ENCODE measurements around the gene DCDC2B.

Gene DCDC2B

GRCh38 chr1:32187850-32188249, 21.0 kb upstream of the DCDC2B start:
- Histone ChIP-seq H3K79me2 (ENCODE audit: low read length) (peaks cover 51% of the 10 kb centered on the region), H3K4me1 (ENCODE audit: low read length) (no peaks in the 10 kb centered on the region), H3K36me3 (replicated peaks; ENCODE audit: insufficient read depth, low read length) (peaks cover 36% of the 10 kb centered on the region), H4K20me1 (ENCODE audit: insufficient read depth, low read length) (no peaks in the 10 kb centered on the region), H3K4me2 (ENCODE audit: low read depth, low read length) (no peak overlapping the region), H3K27ac (ENCODE audit: low read length) (no peak overlapping the region), H3K27me3 (replicated peaks; ENCODE audit: insufficient read depth, low read length) (no peaks in the 10 kb centered on the region), H3K9me3 (replicated peaks; ENCODE audit: insufficient read depth, low read length) (no peaks in the 10 kb centered on the region), H3F3A (ENCODE audit: insufficient read depth, low read length) (no peaks in the 10 kb centered on the region), H3K4me3 (ENCODE audit: low read length) (no peak overlapping the region), H3K9me2 (replicated peaks; ENCODE audit: insufficient read depth, low read length) (no peaks in the 10 kb centered on the region), H2AFZ (ENCODE audit: low read length) (no peak overlapping the region), H3K9ac (ENCODE audit: low read length) (no peak overlapping the region)
- DNase-seq, result no peak
- TF ChIP-seq EZH2phosphoT487 (IDR thresholded peaks at IDR 0.05; ENCODE audit: low read length) (no peak), EZH2 (optimal IDR thresholded peaks at IDR 0.05; ENCODE audit: low read depth, low read length) (no peak), CTCF (IDR thresholded peaks at IDR 0.05; ENCODE audit: low read length) (no peak)

DNA sequence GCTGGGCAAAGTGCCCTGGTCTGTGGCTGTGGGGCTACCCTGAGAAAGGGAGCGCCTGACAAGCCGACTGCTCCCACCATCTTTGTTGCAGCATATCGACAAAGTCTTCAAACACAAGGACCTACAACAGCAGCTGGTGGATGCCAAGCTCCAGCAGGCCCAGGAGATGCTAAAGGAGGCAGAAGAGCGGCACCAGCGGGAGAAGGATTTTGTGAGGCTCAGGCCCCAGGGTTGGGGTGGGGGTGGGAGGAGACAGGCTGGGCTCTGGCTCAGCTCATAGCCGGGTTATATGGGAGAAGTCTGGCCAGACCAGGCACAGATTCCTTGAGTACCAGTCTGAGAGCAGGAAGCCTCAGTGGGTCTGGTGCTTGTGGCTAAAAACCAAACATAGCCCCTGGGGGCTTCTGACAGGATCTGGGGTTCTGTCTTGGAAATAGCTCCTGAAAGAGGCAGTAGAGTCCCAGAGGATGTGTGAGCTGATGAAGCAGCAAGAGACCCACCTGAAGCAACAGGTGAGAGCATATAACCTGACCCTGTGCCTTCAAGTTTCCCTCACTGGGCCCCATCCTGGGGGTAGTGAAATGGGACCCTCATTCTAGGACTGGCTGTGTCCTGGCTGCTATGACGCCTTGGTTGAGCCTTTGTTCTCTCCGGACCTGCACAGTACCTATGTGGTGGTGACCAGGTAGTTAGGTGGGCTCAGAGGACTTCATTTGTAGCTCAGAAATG, 16.5 kb upstream of the DCDC2B start:
- H3K9me3 ChIP-seq (replicated peaks; ENCODE audit: insufficient read depth, low read length), result no peaks in the 10 kb centered on the region
- H3K36me3 ChIP-seq (replicated peaks; ENCODE audit: insufficient read depth, low read length), result peaks cover 31% of the 10 kb centered on the region

GRCh38 chr1:32194984-32195383, 13.9 kb upstream of the DCDC2B start:
- peaks cover 34% of the 10 kb centered on the region for H3K4me1 ChIP-seq (ENCODE audit: low read length)
- H3F3A ChIP-seq (ENCODE audit: insufficient read depth, low read length), result peaks cover 19% of the 10 kb centered on the region
- TF ChIP-seq EZH2phosphoT487 (IDR thresholded peaks at IDR 0.05; ENCODE audit: low read length) (no peak), CTCF (IDR thresholded peaks at IDR 0.05; ENCODE audit: low read length) (no peak), EZH2 (optimal IDR thresholded peaks at IDR 0.05; ENCODE audit: low read depth, low read length) (no peak)
- no peak overlapping the region for H3K4me2 ChIP-seq (ENCODE audit: low read depth, low read length)
- no peak for DNase-seq
- H2AFZ ChIP-seq (ENCODE audit: low read length), result no peak overlapping the region
- H3K27ac ChIP-seq (ENCODE audit: low read length), result no peak overlapping the region
- peaks cover 21% of the 10 kb centered on the region for H4K20me1 ChIP-seq (ENCODE audit: insufficient read depth, low read length)
- H3K9me3 ChIP-seq (replicated peaks; ENCODE audit: insufficient read depth, low read length), result no peaks in the 10 kb centered on the region
- H3K27me3 ChIP-seq (replicated peaks; ENCODE audit: insufficient read depth, low read length), result 0 out of 2 replicates have a peak, but pooled peaks cover under 1% of the 10 kb centered on the region
- H3K36me3 ChIP-seq (replicated peaks; ENCODE audit: insufficient read depth, low read length), result peaks cover 22% of the 10 kb centered on the region
- no peak overlapping the region for H3K4me3 ChIP-seq (ENCODE audit: low read length)
- H3K9me2 ChIP-seq (replicated peaks; ENCODE audit: insufficient read depth, low read length), result no peaks in the 10 kb centered on the region
- H3K79me2 ChIP-seq (ENCODE audit: low read length), result peaks cover 8% of the 10 kb centered on the region; the same call in 1 of the 2 replicates
- no peak overlapping the region for H3K9ac ChIP-seq (ENCODE audit: low read length)

More for the DNA sequence above, 16.5 kb upstream of the DCDC2B start:
- Histone ChIP-seq H3K4me1 (ENCODE audit: low read length) (peaks cover 30% of the 10 kb centered on the region), H3K9me2 (replicated peaks; ENCODE audit: insufficient read depth, low read length) (no peaks in the 10 kb centered on the region), H3K27ac (ENCODE audit: low read length) (no peak overlapping the region), H3K9ac (ENCODE audit: low read length) (no peak overlapping the region), H2AFZ (ENCODE audit: low read length) (no peak overlapping the region), H3K79me2 (ENCODE audit: low read length) (peaks cover 14% of the 10 kb centered on the region), H3K27me3 (replicated peaks; ENCODE audit: insufficient read depth, low read length) (no peaks in the 10 kb centered on the region), H3F3A (ENCODE audit: insufficient read depth, low read length) (peaks cover 15% of the 10 kb centered on the region; the same call in 1 of the 2 replicates), H3K4me3 (ENCODE audit: low read length) (no peak overlapping the region), H3K4me2 (ENCODE audit: low read depth, low read length) (no peak overlapping the region), H4K20me1 (ENCODE audit: insufficient read depth, low read length) (peaks cover 17% of the 10 kb centered on the region)
- TF ChIP-seq EZH2phosphoT487 (IDR thresholded peaks at IDR 0.05; ENCODE audit: low read length) (no peak), EZH2 (optimal IDR thresholded peaks at IDR 0.05; ENCODE audit: low read depth, low read length) (no peak), CTCF (IDR thresholded peaks at IDR 0.05; ENCODE audit: low read length) (no peak)
- no peak for DNase-seq

All from MM.1S (cell line).